K562 (cell line): ENCODE data around the gene PAQR4. TPM values are rescaled to one million over a fixed set of nuclear protein-coding genes. Genes with fewer than 3 reads are reported as not detected.

Experiments used
- CEBPG ChIP-seq, 3 experiments: fragments of 200-800 bp in 1 of 3; sonication (Bioruptor generic) in 1 of 3; sonication (generic) in 1 of 3; formaldehyde crosslinking in 1 of 3; IDR thresholded peaks in 2 of 3; conservative IDR thresholded peaks in 1 of 3; 2 replicates each; pipeline versions ENCODE4 v1.6.1 to v1.8.0; 2016 to 2022; ENCODE audit warnings: missing compliant biosample characterization in 2 of 3, missing genetic modification characterization in 2 of 3, mild to moderate bottlenecking in 1 of 3, missing genetic modification reagents in 1 of 3
- CTBP1 ChIP-seq: fragments of 450-650 bp; IDR thresholded peaks from 2 replicates; pipeline ENCODE4 v1.6.1; 2016; ENCODE audit warnings: borderline replicate concordance
- HDAC2 ChIP-seq: fragments of 450-650 bp; IDR thresholded peaks from 2 replicates; pipeline ENCODE4 v1.6.1; 2016; ENCODE audit warnings: mild to moderate bottlenecking
- KAT7 ChIP-seq: sonication (generic); formaldehyde crosslinking; IDR thresholded peaks from 2 replicates; pipeline ENCODE4 v1.8.0; 2022; ENCODE audit warnings: missing genetic modification reagents, mild to moderate bottlenecking, borderline replicate concordance
- LCOR ChIP-seq: sonication (generic); formaldehyde crosslinking; IDR thresholded peaks from 2 replicates; pipeline ENCODE4 v1.8.0; 2022; ENCODE audit warnings: mild to moderate bottlenecking, missing genetic modification reagents
- MAFG ChIP-seq: fragments of 450-650 bp; conservative IDR thresholded peaks from 2 replicates; pipeline ENCODE4 v1.6.1; 2016; ENCODE audit warnings: missing genetic modification characterization, missing compliant biosample characterization
- MTA2 ChIP-seq: fragments of 450-650 bp; IDR thresholded peaks from 2 replicates; pipeline ENCODE4 v1.6.1; 2016; ENCODE audit warnings: low read depth
- MYC ChIP-seq, 2 experiments: fragments of 250-450 bp in 1 of 2; sonication (Bioruptor Pico) in 1 of 2; IDR thresholded peaks; 2 replicates each; pipeline versions ENCODE4 v1.5.1 to v1.6.1; 2012 to 2021; ENCODE audit warnings: low read depth in 2 of 2, borderline replicate concordance in 1 of 2, improper control_type of control experiment in 1 of 2, low read length in 1 of 2, mild to moderate bottlenecking in 1 of 2, moderate library complexity in 1 of 2
- NR3C1 ChIP-seq: sonication (generic); formaldehyde crosslinking; IDR thresholded peaks from 2 replicates; pipeline ENCODE4 v1.8.1; 2022; ENCODE audit warnings: missing genetic modification reagents
- PHF8 ChIP-seq: fragments of 200-600 bp; sonication (generic); IDR thresholded peaks from 2 replicates; pipeline ENCODE4 v1.6.1; 2012; ENCODE audit warnings: mixed run types, mild to moderate bottlenecking, inconsistent platforms, low read length, moderate library complexity, borderline replicate concordance
- PML ChIP-seq: IDR thresholded peaks from 2 replicates; pipeline ENCODE4 v1.6.1; 2012; ENCODE audit warnings: low read length, inconsistent platforms
- RBM14 ChIP-seq: fragments of 200-400 bp; formaldehyde crosslinking; IDR thresholded peaks from 2 replicates; pipeline ENCODE4 v1.6.1; 2018; ENCODE audit warnings: low read depth, mild to moderate bottlenecking, low read length, moderate library complexity, borderline replicate concordance; ENCODE audit not compliant: insufficient read depth
- RFX7 ChIP-seq: fragments of 250-450 bp; sonication (Bioruptor Pico); IDR thresholded peaks from 2 replicates; pipeline ENCODE4 v1.5.1; 2021; ENCODE audit warnings: mild to moderate bottlenecking
- SLC30A9 ChIP-seq: fragments of 250-450 bp; sonication (Bioruptor Pico); IDR thresholded peaks from 2 replicates; pipeline ENCODE4 v1.8.0; 2022; ENCODE audit warnings: mild to moderate bottlenecking, moderate library complexity
- SMAD1 ChIP-seq: fragments of 150-350 bp; IDR thresholded peaks from 2 replicates; pipeline ENCODE4 v1.6.1; 2014; ENCODE audit warnings: low read length, low read depth; ENCODE audit not compliant: partially characterized antibody
- SMARCB1 ChIP-seq: IDR thresholded peaks from 2 replicates; pipeline ENCODE4 v1.6.1; 2011; ENCODE audit warnings: improper control_type of control experiment, low read depth; ENCODE audit not compliant: insufficient read length
- SREBF2 ChIP-seq: sonication (generic); formaldehyde crosslinking; IDR thresholded peaks from 2 replicates; pipeline ENCODE4 v1.4.0; 2020; ENCODE audit warnings: mild to moderate bottlenecking, missing genetic modification reagents
- SRF ChIP-seq, 2 experiments: fragments of 250-450, 450-650 bp in 1 of 2; sonication (Bioruptor Pico) in 1 of 2; sonication (generic) in 1 of 2; formaldehyde crosslinking; IDR thresholded peaks; 2 replicates each; pipeline versions ENCODE4 v1.5.0 to v1.5.1; 2020 to 2022; ENCODE audit warnings: mild to moderate bottlenecking in 1 of 2, missing genetic modification reagents in 1 of 2
- STAT5B ChIP-seq: fragments of 250-450 bp; sonication (Bioruptor Pico); IDR thresholded peaks from 2 replicates; pipeline ENCODE4 v1.8.0; 2021; ENCODE audit warnings: mild to moderate bottlenecking, inconsistent platforms
- XRCC3 ChIP-seq: fragments of 450-650 bp; IDR thresholded peaks from 2 replicates; pipeline ENCODE4 v1.6.1; 2017; ENCODE audit warnings: mild to moderate bottlenecking, moderate library complexity
- YBX1 ChIP-seq: fragments of 450-650 bp; IDR thresholded peaks from 2 replicates; pipeline ENCODE4 v1.7.1; 2016; ENCODE audit warnings: mild to moderate bottlenecking
- ZBTB17 ChIP-seq: fragments of 450-650 bp; formaldehyde crosslinking; IDR thresholded peaks from 2 replicates; pipeline ENCODE4 v1.4.0; 2020; ENCODE audit warnings: mild to moderate bottlenecking
- ZC3H8 ChIP-seq: fragments of 450-650 bp; IDR thresholded peaks from 2 replicates; pipeline ENCODE4 v1.6.1; 2017
- ZFPM2 ChIP-seq: fragments of 250-450 bp; sonication (Bioruptor Pico); IDR thresholded peaks from 2 replicates; pipeline ENCODE4 v1.5.1; 2022; ENCODE audit warnings: mild to moderate bottlenecking
- ZNF197 ChIP-seq: fragments of 200-800 bp; sonication (Bioruptor generic); IDR thresholded peaks from 2 replicates; pipeline ENCODE4 v1.6.1; 2016; ENCODE audit warnings: low read depth, missing genetic modification characterization, missing compliant biosample characterization
- ZNF217 ChIP-seq: sonication (generic); formaldehyde crosslinking; IDR thresholded peaks from 2 replicates; pipeline ENCODE4 v1.8.0; 2022; ENCODE audit warnings: mild to moderate bottlenecking, missing genetic modification reagents
- polyA plus RNA-seq, 8 experiments: library from polyadenylated mRNA; depleted of rRNA in 4 of 8; stranded (reverse) in 5 of 8; unstranded in 3 of 8; fragments of >200 nt; fragmentation: Nextera tagmentation in 2 of 8; fragmentation: Illumina TruSeq in 1 of 8; extraction: Ambion mirVana in 2 of 8; extraction: Trizol in 1 of 8; gene quantifications; 2 replicates each; pipeline versions ENCODE4 v1.2.1 to v1.2.3, GENCODE V29; 2011 to 2014; ENCODE audit warnings: inconsistent platforms in 1 of 8, missing spikeins in 1 of 8
- total RNA-seq, 7 experiments: library from RNA; depleted of rRNA in 6 of 7; stranded (reverse); fragments of >200 nt in 6 of 7; fragmentation: Illumina TruSeq in 2 of 7; extraction: Trizol in 2 of 7; gene quantifications; 2 replicates each; pipeline versions ENCODE4 v1.2.1 to v1.2.3, GENCODE V29; 2011 to 2021; ENCODE audit warnings: low replicate concordance in 1 of 7
- TF ChIP-seq, protein P1 (sequence below): fragments of 450-650 bp; conservative IDR thresholded peaks from 2 replicates; pipeline ENCODE4 v1.6.1; 2016; ENCODE audit warnings: missing genetic modification characterization, low read depth, mild to moderate bottlenecking, control low read depth, missing compliant biosample characterization
- TF ChIP-seq, protein P2 (sequence below), 2 experiments: fragments of 450-650 bp; IDR thresholded peaks; 2 replicates each; pipeline ENCODE4 v1.6.1; 2016

The PAQR4 gene
- total and polyA plus RNA-seq, 9 of the 15 experiments (the other 6 are each of a cell fraction or from before 2014, with no cell fraction given): 0.62 to 40.4 (median 19.5) TPM

- TF ChIP-seq PHF8 (peak; percentile 78; the same call in 1 of the 2 replicates), SMARCB1 (no peak), CTBP1 (0 out of 2 replicates have a peak, but pooled peaks have one; percentile 5), KAT7 (CRISPR knock-in tag) (no peak), MAFG (tag) (no peak), SRF (CRISPR knock-in tag; IDR thresholded peaks at IDR 0.05) (no peak), STAT5B (CRISPR knock-in tag) (no peak), CEBPG (CRISPR knock-in tag; IDR thresholded peaks at IDR 0.05) (no peak), CEBPG (tag; conservative IDR thresholded peaks at IDR 0.05 in 1 of 2, IDR thresholded peaks at IDR 0.05 in 1 of 2) (no peak), YBX1 (no peak), SREBF2 (CRISPR knock-in tag) (no peak), ZNF197 (no peak), PML (peak; percentile 34; the same call in 1 of the 2 replicates), MYC (IDR thresholded peaks at IDR 0.05; ENCODE audit: low read depth, low read length) (peak; percentile 56), MYC (CRISPR knock-in tag; IDR thresholded peaks at IDR 0.05; ENCODE audit: borderline replicate concordance, low read depth) (no peak), XRCC3 (no peak), ZNF217 (CRISPR knock-in tag) (no peak), NR3C1 (CRISPR knock-in tag) (no peak), HDAC2 (no peak), ZFPM2 (CRISPR knock-in tag) (no peak), MTA2 (no peak), SMAD1 (peak; percentile 87), ZBTB17 (CRISPR knock-in tag) (peak; percentile 46; the same call in 1 of the 2 replicates), ZC3H8 (no peak), RFX7 (CRISPR knock-in tag) (no peak), RBM14 (no peak), SLC30A9 (CRISPR knock-in tag) (no peak), LCOR (no peak)
- TF ChIP-seq, protein P1, sequence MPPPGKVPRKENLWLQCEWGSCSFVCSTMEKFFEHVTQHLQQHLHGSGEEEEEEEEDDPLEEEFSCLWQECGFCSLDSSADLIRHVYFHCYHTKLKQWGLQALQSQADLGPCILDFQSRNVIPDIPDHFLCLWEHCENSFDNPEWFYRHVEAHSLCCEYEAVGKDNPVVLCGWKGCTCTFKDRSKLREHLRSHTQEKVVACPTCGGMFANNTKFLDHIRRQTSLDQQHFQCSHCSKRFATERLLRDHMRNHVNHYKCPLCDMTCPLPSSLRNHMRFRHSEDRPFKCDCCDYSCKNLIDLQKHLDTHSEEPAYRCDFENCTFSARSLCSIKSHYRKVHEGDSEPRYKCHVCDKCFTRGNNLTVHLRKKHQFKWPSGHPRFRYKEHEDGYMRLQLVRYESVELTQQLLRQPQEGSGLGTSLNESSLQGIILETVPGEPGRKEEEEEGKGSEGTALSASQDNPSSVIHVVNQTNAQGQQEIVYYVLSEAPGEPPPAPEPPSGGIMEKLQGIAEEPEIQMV (tag): no peak
- TF ChIP-seq, protein P2, sequence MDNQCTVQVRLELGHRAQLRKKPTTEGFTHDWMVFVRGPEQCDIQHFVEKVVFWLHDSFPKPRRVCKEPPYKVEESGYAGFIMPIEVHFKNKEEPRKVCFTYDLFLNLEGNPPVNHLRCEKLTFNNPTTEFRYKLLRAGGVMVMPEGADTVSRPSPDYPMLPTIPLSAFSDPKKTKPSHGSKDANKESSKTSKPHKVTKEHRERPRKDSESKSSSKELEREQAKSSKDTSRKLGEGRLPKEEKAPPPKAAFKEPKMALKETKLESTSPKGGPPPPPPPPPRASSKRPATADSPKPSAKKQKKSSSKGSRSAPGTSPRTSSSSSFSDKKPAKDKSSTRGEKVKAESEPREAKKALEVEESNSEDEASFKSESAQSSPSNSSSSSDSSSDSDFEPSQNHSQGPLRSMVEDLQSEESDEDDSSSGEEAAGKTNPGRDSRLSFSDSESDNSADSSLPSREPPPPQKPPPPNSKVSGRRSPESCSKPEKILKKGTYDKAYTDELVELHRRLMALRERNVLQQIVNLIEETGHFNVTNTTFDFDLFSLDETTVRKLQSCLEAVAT (IDR thresholded peaks at IDR 0.05): 0 out of 4 replicates have a peak, but pooled peaks of 1 of the 2 experiments have one; percentile 63
These were observed 51.1 kb downstream of the PAQR4 start, which contains the start of gene TNFRSF12A (continued) for GRCh38 chr16:3020247-3020603.
